Upper lobe of left lung (tissue), 4 donors: ENCODE measurements around the gene PPM1H.

Source experiments
- CTCF ChIP-seq, 6 experiments: fragments of 450-650 bp in 4 of 6; fragments of 200-600 bp in 2 of 6; sonication (generic) in 2 of 6; IDR thresholded peaks; one replicate each; pipeline ENCODE4 v1.5.1; 2016 to 2019; ENCODE audit warnings: antibody characterized with exemption in 6 of 6
- EP300 ChIP-seq, 4 donors: sonication (generic); formaldehyde crosslinking; IDR thresholded peaks; one replicate each; pipeline ENCODE4 v1.5.1; 2017; ENCODE audit warnings: antibody characterized with exemption in 4 of 4, control low read depth in 2 of 4
- POLR2A ChIP-seq, 4 donors: fragments of 450-650 bp; IDR thresholded peaks; one replicate each; pipeline ENCODE4 v1.5.1; 2016 to 2017; ENCODE audit warnings: antibody characterized with exemption in 4 of 4, mild to moderate bottlenecking in 2 of 4

- no peak for TF ChIP-seq CTCF (IDR thresholded peaks at IDR 0.05)
- no peak for TF ChIP-seq POLR2A (IDR thresholded peaks at IDR 0.05)
- no peak for TF ChIP-seq EP300 (IDR thresholded peaks at IDR 0.05)
These were observed 3.5 kb downstream of the PPM1H start for GRCh38 chr12:62931477-62931876.
